Eye (tissue), 1 donor: ENCODE results near the gene C4orf50.

ENCODE experiments used
- DNase-seq: peaks from one replicate; pipeline ENCODE4 v3.0.0-alpha.2; 2015

The C4orf50 gene

DNA sequence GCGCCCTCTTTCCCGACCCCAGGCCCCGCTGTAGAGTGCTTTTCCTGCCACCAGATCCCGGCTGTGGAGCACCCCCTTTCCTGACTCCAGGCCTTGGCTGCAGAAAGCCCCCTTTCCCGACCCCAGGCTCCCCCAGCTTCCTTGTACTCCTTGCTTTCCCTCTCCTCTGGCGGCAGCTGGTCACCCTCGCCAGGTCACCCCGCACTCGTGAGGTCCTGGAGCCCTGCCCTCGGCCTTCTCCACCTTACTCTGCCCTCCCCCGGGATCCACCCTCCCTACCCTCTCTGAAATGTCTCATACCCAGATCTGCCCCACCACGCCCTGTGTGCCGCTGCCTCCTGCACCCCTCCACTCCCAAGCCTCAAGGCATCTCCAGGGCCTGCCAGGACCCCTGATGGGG lies 25.0 kb upstream of the C4orf50 start:
- no peak for DNase-seq

DNA sequence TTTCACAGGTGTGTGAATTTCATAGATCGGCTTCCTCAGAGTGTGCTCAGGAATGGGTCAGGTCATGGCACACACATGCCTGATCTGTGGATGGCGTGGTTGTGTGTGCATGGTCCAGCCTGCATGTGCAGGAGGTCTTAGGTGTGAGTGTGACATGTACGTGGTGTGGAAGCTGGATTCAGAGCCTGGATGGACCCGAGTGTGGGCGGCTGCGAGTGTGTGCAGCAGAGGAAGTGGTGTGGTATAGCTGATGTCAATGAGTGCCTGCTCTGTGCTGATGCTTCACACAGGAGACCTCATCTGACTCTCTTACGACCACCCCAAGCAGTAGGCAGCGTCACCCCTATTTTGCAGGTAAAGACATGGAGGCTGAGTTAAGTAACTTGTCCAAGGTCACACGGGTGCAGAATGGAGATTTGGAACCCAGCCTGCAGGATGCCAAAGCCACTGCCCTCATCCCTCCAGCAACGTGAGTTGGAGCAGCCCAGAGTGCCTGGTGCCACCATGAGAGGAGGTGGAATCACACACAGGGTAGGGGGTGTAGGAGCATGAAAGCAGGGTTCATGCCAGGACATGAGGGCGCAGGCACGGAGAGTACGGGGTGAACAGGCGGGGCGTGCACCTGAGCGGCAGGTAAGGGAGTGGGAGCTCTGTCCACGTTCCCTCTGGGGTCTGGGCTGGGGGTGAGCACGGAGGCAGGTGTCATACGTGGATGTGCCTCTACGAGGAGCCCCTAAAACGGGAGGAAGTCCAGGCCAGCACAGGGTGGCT lies 24.2 kb upstream of the C4orf50 start:
- DNase-seq = no peak

- DNase-seq = no peak
Measured at GRCh38 chr4:6041800-6042199, 23.6 kb upstream of the C4orf50 start.

GRCh38 chr4:6038711-6039110 lies 20.5 kb upstream of the C4orf50 start:
- DNase-seq = no peak

- no peak for DNase-seq
Measured at GRCh38 chr4:6035786-6036185, 17.6 kb upstream of the C4orf50 start.

DNA sequence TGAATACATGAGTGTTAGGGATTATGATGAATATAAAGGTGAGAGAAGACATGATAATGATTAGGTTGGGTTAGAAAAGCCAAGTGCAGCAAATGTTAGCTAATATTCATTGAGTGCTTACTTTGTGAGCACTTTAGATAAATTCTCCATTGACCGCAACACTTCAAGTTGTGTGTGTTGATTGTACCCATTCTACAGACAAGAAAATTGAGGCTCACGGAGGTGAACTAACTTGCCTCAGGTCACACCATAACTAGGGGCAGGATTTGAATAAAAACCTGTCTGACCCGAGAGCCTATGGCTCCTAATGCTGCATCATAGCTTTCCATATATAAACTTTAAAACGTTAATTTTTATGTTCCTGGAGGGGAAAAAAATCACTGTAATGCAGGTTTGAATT lies 15.2 kb upstream of the C4orf50 start:
- no peak for DNase-seq

GRCh38 chr4:6032249-6033244 lies 14.3 kb upstream of the C4orf50 start:
- no peak for DNase-seq

- DNase-seq = no peak
Measured at GRCh38 chr4:6031846-6032245, 13.6 kb upstream of the C4orf50 start.

GRCh38 chr4:6030679-6031078 lies 12.4 kb upstream of the C4orf50 start:
- DNase-seq = no peak

GRCh38 chr4:6029254-6029653 lies 11.0 kb upstream of the C4orf50 start:
- DNase-seq = no peak

- DNase-seq = no peak
Measured at GRCh38 chr4:6028168-6028567, 9.9 kb upstream of the C4orf50 start.

- DNase-seq = no peak
Measured at GRCh38 chr4:6027392-6027791, 9.2 kb upstream of the C4orf50 start.

DNA sequence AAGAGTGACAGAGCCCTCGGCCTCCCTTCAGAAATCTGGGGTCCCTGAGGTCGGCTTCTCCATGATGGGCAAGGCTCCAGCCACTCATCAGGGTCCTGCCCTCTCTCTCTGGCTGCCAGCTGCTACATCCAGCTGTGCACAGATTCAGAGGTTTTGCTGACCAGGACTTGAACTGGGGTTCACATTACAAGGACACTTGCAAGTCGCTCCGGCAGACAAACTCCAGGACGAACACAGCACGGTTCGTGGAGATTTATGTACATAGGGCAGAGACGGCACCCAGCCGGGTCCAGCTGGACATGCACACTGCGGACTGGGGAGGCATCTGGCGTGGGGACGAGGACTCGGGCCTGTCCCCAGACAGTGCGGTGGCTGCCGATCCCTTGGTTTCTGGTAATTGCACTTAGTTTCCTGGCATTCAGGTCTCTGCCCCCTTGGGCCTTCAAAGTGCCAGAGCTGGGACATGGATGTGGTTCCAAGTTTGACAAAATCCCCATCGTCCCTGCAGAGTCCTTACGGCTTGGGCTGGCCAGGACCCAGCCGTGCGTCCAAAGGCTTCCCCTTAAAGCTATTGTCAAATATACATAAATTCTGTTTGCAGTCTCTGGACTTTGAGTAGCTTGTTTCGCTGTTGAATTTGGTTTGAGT lies 6.2 kb upstream of the C4orf50 start:
- DNase-seq = no peak

GRCh38 chr4:6023731-6024130 lies 5.5 kb upstream of the C4orf50 start:
- no peak for DNase-seq

DNA sequence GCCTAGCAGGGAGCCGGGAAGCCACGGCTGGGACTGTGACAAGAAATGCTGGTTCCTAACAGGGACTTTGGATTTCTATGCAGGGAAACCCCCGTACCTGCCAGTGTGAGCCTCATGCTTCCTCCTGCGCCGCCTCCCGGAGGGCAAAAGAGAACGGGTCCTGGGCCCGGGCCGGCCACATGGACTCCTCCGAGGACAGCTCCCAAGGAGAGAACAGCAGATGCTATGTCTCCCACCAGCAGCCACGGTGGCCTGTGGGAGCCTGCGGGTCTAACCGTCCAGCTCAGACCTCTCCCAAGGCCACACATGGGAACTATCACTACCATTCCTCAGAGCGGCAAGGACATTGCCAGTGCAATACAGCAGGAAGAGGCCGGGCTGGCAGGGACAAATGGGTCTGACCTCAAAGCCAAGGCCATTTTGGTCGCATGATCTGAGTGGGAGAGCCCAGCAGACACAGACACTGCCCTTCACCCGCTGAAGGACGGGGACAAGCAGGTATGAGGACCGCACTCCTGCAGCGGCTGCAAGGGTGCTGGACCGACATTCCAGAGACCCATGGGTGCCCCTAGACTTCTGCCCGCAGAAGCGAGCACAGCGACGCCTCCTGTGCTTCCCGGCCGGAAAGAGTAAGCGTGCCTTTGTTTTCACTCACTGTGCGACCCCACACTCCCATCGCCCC lies 4.5 kb upstream of the C4orf50 start:
- no peak for DNase-seq

GRCh38 chr4:6021831-6022606 lies 3.8 kb upstream of the C4orf50 start:
- DNase-seq = no peak

DNA sequence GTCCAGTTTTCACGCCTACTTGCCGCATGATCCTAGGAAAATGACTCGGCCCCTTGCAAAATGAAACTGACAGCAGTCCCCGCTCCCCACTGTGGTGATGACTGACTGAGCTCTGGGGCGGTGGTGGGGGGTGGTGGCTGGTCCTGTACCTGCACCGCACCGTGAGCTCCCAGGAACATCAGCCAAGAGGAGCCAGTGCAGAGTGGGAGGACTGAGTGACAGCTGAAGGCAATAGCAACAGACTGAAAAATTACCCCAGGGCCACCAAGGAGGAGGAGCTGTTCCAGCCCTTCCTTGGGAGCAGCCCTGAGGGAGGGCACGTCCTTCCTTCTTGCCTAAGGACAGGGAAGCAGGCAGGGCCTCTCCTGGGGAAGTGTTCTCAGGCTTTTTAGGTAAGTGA lies 2.4 kb upstream of the C4orf50 start:
- DNase-seq = peak; percentile 69

DNA sequence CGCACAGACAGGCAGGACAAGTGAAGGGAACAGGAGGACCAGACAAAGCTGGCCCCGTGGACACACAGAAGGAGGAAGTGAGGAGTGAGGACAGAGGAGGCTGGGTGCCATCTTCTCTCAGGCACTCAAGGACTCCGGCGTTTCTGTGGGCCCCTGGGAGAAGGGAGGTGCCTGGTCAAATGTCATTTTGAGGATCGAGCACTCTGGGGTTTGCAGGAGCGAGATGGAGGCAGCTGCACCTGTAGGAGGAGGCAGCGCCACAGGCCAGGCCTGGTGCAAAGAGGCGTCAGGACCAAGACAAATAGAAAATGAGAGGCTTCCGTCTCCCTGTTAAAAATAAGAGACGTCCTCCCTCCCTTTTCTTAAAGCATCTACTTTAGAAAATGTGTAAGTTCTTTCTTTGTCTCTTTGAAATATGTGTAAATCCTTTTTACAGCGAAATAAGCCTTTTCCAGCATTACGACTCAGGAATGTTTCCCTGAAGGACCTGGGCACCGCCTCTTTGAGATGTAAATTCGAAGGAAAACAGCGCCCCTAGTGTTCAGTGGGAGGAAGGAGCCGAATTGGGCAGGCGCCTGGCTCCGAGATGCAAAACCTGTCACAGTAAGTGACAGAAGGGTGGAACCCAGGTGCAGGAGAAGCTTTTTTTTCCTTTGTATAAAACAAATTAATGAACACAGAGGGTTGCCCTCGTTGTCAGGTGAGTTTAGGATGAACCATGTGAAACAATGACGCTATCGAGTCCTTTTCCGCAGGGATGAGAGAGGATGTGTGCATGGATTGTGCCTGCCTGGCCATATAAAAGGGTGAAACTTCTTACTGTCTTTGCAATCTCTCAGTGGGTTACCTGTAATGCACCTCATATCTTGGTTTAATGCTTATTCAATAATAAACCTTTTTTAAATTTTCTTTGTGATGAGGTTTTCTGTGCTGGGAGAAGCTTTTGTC lies 1.4 kb upstream of the C4orf50 start:
- DNase-seq = peak; percentile 90

DNA sequence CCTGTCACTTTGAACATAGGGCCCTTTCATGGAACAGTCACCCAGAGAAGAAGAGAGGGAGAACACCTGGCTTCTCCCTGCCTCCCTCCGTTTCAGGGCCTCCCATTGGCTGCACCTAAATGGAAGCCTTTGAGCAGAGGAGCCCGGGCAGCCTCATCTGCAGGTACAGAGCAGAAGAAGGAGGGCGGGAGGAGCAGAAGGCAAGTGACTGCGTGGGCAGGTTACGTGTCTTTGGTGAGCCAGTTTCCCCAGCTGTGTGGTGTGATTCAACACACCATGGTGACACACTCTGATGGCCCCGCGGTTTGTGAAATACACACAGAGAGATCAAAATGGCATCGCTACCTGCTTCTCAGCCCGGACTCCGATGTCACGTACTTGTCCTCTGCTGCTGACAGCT lies 431 bp downstream of the C4orf50 start:
- no peak for DNase-seq

DNA sequence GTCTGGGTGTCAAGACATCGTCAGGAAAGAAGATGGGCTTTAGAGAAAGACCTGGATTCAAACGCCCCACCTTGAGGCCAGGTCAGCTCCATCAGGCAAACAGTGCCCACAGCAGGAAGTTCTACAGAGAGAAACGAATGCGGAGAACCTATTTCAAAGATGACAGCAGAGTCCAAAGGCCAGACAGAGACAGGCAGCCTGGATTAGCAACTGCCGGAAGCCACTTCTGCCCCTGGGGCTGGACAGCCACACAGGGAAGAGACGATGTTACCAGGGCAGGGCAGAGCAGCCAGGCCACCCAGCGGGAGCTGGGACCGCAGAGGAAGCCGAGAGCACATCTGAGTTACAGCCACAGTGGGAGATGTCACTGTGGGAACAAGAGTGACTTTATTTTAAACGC lies 1.2 kb downstream of the C4orf50 start:
- DNase-seq = no peak

- DNase-seq = no peak
Measured at GRCh38 chr4:6013564-6013963, 4.7 kb downstream of the C4orf50 start.
